Measurements from ENCODE around the gene FYN.

FYN gene

DNA sequence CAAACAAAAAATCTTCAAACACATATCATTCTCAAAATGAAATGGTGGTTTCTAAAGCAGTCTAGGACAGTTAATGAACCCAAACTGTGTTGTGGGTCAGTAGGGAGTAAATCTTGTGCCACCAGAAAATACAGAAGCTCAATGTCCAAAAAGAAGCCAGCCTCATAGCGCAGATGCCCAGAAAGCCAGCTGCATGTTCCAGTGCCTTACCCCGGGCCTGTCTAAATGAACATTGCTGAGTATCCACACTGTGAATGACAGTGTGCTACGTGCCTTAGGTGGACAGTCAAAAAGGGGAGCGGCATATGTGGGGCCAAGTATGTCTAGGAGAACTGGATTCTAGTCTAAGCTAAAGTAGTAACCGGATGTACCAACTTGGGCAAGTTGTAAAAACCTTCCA lies 10.9 kb downstream of the FYN start:
- no peak overlapping the region for H3K27ac ChIP-seq
- TF ChIP-seq ZFX (IDR thresholded peaks at IDR 0.05) = no peak
- TF ChIP-seq, protein P1, sequence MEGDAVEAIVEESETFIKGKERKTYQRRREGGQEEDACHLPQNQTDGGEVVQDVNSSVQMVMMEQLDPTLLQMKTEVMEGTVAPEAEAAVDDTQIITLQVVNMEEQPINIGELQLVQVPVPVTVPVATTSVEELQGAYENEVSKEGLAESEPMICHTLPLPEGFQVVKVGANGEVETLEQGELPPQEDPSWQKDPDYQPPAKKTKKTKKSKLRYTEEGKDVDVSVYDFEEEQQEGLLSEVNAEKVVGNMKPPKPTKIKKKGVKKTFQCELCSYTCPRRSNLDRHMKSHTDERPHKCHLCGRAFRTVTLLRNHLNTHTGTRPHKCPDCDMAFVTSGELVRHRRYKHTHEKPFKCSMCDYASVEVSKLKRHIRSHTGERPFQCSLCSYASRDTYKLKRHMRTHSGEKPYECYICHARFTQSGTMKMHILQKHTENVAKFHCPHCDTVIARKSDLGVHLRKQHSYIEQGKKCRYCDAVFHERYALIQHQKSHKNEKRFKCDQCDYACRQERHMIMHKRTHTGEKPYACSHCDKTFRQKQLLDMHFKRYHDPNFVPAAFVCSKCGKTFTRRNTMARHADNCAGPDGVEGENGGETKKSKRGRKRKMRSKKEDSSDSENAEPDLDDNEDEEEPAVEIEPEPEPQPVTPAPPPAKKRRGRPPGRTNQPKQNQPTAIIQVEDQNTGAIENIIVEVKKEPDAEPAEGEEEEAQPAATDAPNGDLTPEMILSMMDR (conservative IDR thresholded peaks at IDR 0.05) = no peak

DNA sequence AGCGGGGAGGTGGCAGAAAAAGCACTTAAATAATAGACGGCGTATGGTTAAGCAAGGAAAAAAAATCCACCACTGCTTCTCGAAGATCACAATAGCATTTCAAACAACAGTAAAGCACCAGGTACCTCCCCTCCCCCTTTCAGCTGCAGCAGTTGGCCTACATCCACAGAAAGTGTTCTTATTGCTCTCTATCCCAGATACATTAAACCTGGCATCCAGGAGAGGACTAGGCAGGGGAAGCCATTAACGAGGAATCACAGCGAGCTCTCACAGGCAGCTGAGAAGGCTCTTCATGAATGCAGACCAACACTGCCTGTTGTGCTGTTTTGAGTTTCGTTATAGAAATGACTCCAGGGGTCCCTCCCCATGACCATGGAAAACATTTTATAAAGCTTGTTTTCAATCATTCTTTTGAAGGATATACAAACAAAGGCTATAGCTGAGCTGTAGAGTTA lies 11.8 kb downstream of the FYN start:
- no peak overlapping the region for H3K27ac ChIP-seq
- TF ChIP-seq, protein P1 (conservative IDR thresholded peaks at IDR 0.05) = no peak
- no peak for TF ChIP-seq ZFX (IDR thresholded peaks at IDR 0.05)

DNA sequence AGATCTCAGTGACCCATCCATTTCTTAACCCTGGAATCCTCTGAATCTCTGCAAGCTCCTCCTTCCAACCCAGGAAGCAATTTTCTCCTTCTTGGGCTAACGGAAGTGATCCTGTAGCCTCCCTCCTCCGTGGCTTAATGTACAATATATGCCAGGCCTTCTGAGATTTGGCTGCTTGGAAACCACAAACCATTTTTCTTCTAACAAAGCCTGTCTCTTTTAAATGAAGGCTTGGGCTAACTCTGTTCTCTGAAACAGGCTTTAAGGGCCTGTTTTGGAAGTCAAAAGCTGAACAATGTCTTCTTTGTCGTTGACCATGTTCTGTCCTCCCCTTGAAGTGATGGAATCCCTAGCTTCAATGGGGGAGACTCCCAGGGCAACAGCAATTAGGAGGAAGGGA lies 14.9 kb downstream of the FYN start:
- no peak overlapping the region for H3K27ac ChIP-seq
- TF ChIP-seq, protein P1 (conservative IDR thresholded peaks at IDR 0.05) = no peak
- no peak for TF ChIP-seq ZFX (IDR thresholded peaks at IDR 0.05)

DNA sequence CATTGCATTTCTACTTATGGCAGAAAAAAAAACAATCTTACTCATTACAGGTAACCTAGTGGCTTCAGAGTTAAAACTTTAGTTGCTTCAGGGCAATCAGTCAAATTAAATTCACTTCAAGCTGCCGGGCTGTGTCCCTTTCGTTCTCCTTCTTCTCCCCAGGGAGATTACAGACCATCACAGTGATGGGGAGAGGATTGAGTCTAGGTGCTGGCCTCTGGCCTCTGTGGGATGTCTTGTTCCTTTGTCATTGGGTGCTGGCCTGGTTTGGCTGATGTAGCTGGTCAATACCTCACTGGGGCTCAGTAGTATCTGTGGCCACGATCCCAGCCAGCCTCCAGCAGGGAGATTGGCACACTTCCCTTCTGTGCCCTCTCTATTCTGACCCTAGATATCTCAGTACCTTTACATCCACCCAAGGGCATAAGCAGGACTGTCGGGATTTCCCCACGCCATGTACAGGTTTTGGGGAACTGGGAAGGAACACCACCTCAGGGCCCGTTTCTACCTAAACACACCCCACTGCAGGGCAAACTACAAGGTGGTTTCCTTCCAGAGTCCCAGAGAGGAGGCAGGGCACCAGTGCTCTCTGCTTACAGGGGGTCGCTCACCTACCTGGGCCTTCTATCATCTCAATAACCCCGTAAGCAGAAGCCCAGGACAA lies 15.4 kb downstream of the FYN start:
- no peak overlapping the region for H3K27ac ChIP-seq
- no peak for TF ChIP-seq ZFX (IDR thresholded peaks at IDR 0.05)
- TF ChIP-seq, protein P1 (conservative IDR thresholded peaks at IDR 0.05) = no peak

DNA sequence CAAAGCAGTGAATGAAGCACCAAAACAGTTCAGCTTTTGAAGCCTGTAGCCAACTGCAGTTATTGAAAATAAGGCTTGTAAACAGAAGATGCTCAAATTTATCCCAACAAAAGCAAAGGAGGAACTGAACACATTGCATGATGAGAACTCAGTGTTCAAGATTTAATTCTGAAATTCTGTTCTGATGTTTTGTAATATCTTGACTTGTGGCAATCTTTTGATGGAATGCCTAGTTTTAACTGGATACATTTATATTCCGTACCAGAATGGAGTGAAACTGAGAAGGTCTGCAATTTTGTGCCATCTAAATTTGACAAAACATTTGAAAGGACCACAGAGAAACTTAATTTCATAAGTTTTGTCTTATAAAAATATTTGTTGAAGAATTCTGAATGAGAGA lies 17.5 kb downstream of the FYN start:
- no peak overlapping the region for H3K27ac ChIP-seq
- TF ChIP-seq, protein P1 (conservative IDR thresholded peaks at IDR 0.05) = no peak
- no peak for TF ChIP-seq ZFX (IDR thresholded peaks at IDR 0.05)

DNA sequence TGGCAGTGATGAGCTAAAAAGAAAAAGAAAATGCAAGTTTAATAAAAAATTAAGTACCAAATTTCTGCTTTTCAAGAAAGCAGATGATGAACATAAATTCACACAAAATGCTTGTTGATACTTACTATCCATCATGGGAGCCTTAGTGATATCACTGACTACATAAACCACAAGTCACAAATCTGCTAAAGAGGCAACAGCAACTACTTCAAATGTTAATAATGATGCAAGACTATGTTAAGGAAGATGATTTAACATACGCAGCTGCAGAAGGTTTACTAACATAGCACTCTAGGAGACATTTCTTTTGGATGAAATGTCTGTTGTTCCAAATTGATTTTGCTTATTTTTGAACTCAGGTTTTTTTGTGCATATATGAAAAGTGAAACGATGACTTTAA lies 18.6 kb downstream of the FYN start:
- TF ChIP-seq ZFX (IDR thresholded peaks at IDR 0.05) = no peak
- TF ChIP-seq, protein P1 (conservative IDR thresholded peaks at IDR 0.05) = no peak

DNA sequence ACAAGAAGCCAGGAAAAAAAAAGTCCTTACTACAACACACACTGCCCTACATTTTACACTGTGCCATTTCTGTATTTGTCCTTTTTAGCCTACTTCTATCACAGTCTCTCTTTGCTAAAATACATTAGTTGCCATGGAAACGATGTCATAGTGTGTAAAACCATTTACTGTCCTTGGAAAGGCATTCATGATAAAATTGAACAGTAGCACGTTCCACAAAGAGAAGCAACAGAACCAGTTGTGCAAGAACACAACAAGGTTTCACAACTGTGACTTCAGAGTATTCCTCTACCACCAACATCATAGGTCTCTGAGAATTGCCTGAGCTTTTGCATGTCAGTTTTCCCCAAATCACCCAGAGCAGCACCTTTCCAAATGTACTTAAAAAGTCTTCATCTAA lies 20.5 kb downstream of the FYN start:
- no peak overlapping the region for H3K27ac ChIP-seq
- no peak for TF ChIP-seq ZFX (IDR thresholded peaks at IDR 0.05)
- TF ChIP-seq, protein P1 (conservative IDR thresholded peaks at IDR 0.05) = no peak

More for the DNA sequence above, 18.6 kb downstream of the FYN start:
- no peak overlapping the region for H3K27ac ChIP-seq

All from C4-2B (cell line).